Effector memory CD4-positive, alpha-beta T cell (primary cell): ENCODE data around the gene CNGA3.
"Not testable (repeated sequence)": the region's sequence is repeated elsewhere in the genome, so short reads cannot be mapped to it uniquely, and the experiment has no call there.

Experiments used
- DNase-seq, 3 donors: peaks; one replicate each; pipeline ENCODE4 v3.0.0-alpha.2; 2020
- H3K27ac ChIP-seq: 2 replicates; pipeline ENCODE4 v1.7.0; 2013; ENCODE audit warnings: mild to moderate bottlenecking, low read length, moderate library complexity; ENCODE audit not compliant: insufficient read depth, poor library complexity, severe bottlenecking
- H3K27me3 ChIP-seq: replicated peaks from 2 replicates; pipeline ENCODE4 v1.7.0; 2013; ENCODE audit warnings: mild to moderate bottlenecking, low read length; ENCODE audit not compliant: insufficient read depth, control insufficient read depth, poor library complexity, severe bottlenecking
- H3K36me3 ChIP-seq: 2 replicates; pipeline ENCODE4 v1.7.0; 2013; ENCODE audit warnings: mild to moderate bottlenecking, low read length, moderate library complexity; ENCODE audit not compliant: control insufficient read depth, insufficient read depth
- H3K4me1 ChIP-seq: 2 replicates; pipeline ENCODE4 v1.7.0; 2013; ENCODE audit warnings: low read length, mild to moderate bottlenecking; ENCODE audit not compliant: control insufficient read depth, insufficient read depth, poor library complexity, severe bottlenecking
- H3K4me3 ChIP-seq: 2 replicates; pipeline ENCODE4 v1.7.0; 2013; ENCODE audit warnings: low read length, low read depth, mild to moderate bottlenecking; ENCODE audit not compliant: insufficient read depth, poor library complexity, severe bottlenecking
- H3K9me3 ChIP-seq: 2 replicates; pipeline ENCODE4 v1.7.0; 2013; ENCODE audit warnings: mild to moderate bottlenecking, low read length, moderate library complexity; ENCODE audit not compliant: control insufficient read depth

Gene CNGA3

DNA sequence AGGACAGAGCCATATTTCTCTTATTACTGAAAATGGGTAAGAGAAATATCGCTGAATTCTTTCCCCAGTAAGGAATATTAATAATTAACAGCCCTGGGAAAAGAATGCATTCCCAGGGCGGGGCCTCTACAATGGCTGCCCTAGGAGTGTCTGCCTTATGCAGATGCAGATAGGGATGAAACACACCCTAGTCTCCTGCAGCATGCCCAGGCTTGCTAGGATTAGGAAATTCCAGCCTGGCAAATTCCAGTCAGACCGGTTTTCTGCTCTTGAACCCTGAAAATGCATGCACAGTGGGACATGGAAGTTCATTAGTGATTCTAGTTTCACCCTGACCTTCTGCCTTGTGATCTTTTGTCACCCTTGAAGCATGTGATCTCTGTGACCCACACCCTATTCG is 89.4 kb downstream of the CNGA3 start:
- H3K4me3 ChIP-seq, H3K36me3 ChIP-seq, H3K27ac ChIP-seq, DNase-seq, H3K9me3 ChIP-seq, H3K4me1 ChIP-seq, H3K27me3 ChIP-seq: not testable (repeated sequence)

DNA sequence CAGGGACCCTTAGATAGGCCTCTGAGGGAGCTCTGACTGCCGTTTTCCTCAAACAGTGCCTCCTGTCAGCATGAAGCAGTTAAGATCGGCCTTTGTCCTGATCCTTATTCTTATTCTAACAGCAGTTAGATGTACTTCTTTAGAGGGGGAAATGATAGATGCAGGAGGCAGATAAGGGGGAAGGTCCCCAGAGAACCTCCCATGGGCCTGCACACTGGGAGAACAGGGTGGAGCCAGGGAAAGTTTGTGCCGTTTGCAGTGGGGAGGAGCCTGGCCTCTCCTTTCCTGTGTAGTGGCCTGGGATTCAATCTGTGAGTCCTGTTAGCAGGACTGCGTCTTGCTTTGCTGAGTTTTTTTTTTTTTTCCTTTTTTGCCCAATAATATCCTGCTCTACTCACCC is 90.5 kb downstream of the CNGA3 start:
- no peaks in the 10 kb centered on the region for H3K36me3 ChIP-seq
- no peaks in the 10 kb centered on the region for H3K4me1 ChIP-seq
- H3K27me3 ChIP-seq = no peaks in the 10 kb centered on the region
- no peak overlapping the region for H3K27ac ChIP-seq
- no peaks in the 10 kb centered on the region for H3K9me3 ChIP-seq
- no peak overlapping the region for H3K4me3 ChIP-seq
- DNase-seq = no peak

DNA sequence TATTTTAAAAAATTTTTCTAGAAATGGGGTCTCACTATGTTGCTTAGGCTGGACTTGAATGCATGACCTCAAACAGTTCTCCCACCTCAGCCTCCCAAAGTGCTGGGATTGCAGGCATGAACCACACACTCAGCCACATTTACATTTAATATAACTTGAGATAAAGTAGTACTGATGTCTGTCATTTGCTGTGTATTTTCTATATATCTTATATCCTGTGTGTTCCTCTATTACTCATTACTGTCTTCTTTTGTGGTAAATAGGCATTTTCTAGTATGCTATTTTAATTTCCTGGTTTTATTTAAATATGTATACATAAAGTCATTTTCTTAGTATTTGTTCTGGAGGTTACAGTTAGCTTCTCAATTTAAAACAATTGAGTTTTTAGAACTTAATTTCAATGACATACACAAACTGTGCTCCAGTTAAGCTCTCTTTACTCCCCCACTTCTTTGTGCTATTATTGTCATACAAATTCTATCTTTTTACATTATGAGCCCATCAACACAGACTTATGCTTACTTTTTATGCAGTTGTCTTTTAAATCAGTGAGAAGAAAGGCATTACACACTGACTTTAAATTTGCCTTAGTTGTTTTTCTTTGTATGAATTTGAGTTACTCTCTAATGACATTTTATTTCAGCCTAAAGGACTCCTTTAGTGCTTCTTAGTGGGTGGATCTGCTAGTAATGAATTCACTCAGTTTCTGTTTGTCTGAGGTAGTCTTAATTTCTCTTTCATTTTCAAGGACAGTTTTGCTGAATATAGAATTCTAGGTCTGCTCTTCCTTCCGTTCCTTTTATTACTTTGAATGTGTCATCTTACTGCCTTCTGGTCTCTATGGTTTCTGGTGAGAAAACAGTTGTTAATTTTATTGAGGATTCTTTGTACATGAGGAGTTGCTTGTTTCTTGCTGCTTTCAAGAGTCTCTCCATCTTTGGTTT is 92.2 kb downstream of the CNGA3 start:
- H3K9me3 ChIP-seq = no peaks in the 10 kb centered on the region
- DNase-seq = no peak

DNA sequence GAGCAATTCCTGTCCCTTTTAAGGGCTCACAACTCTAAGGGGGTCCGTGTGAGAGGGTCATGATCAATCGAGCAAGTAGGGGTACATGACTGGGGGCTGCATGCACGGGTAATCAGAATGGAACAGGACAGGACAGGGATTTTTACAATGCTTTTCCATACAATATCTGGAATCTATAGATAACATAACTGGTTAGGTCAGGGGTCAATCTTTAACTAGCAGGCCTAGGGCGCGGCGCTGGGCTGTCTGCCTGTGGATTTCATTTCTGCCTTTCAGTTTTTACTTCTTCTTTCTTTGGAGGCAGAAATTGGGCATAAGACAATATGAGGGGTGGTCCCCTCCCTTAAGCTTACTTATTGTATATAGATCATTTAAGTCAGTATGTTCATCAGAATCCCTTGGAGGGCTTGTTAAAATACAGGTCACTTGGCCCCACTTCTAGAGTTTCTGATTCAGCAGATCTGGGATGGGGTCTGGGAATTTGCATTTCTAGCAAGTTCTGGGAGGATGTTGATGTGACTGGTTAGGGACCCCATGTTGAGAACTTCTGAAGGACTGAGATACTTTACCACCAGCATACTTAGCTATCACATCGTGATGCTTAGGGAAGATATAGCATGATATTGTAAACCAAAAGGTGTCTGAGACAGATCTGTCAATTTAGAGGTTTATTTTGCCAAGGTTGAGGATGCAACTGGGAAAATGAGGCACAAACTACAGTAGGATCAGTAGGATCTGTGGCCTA is 95.6 kb downstream of the CNGA3 start:
- Histone ChIP-seq H3K4me3 (no peak overlapping the region), H3K36me3 (no peaks in the 10 kb centered on the region), H3K27ac (no peak overlapping the region), H3K4me1 (peaks cover 6% of the 10 kb centered on the region), H3K27me3 (no peaks in the 10 kb centered on the region), H3K9me3 (no peaks in the 10 kb centered on the region)
- DNase-seq = no peak

More for the DNA sequence above, 92.2 kb downstream of the CNGA3 start:
- Histone ChIP-seq H3K4me1 (no peaks in the 10 kb centered on the region), H3K36me3 (no peaks in the 10 kb centered on the region), H3K27ac (no peak overlapping the region), H3K4me3 (no peak overlapping the region), H3K27me3 (no peaks in the 10 kb centered on the region)

DNA sequence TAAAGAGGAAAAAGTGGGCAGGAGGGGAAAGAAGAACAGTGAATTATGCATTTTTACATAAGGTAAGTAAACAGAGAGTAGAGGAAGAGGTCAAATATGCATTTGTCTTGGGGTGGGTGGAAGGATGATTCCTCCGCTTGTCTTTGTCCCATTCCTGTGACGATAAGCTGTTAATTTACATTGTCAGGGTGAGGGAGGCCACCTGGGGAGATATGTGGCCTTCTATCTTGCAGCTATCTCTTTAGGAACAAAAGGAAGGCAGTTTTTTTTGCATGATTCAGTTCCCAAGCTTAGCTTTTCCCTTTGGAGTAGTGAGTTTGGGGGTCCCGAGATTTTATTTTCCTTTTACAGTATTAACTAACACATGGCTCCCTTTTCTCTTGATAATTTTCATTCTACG is 96.2 kb downstream of the CNGA3 start:
- H3K4me1 ChIP-seq = peaks cover 12% of the 10 kb centered on the region

DNA sequence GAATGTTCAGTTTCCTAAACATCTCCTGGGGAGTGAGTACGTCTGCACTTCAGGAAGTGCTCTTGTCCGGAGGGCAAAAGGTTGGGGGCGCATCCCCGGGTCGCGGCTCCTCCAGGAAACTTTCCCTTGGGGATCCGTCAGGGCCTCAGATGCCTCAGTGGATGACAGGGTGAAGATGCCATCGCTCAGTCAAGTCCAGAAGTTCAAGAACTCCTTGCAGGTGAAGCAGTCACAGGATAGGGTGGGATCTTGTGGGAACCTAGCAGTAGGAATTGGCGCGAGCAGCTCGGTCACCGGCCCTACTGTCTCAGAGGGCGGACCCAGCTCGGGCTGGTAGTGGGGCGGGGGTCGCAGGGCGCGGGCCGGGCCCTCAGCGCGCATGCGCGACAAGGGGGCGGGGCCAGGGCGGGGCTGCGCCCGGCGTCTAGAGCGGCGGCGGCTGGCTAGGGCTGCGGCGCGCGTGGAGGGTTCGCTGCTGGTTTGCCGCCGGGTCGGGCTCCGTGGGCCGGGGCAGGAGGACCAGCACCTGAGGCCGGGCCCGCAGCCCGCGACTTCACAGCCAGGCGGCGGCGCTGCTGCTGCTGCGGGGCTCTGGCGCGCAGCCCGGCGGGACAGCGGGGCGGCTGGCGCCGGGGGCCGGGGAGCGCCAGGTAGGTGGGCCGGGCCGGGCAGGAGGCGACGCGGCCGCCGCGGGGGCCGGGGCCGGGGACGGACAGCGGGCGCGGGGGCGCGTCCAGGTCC is 98.3 kb downstream of the CNGA3 start, which contains the start of gene INPP4A:
Gene INPP4A, plus strand, starts transcription at position 423 of the 741 bp plus-strand sequence. CDS start 75,191 bp downstream, outside the sequence.
- peaks cover 25% of the 10 kb centered on the region for H3K4me1 ChIP-seq
- H3K36me3 ChIP-seq = no peaks in the 10 kb centered on the region
- H3K27ac ChIP-seq = peak within 1 kb of the TSS; percentile 79
- peak within 1 kb of the TSS; percentile 90 for H3K4me3 ChIP-seq
- peak; percentile 69 to 74 (median 70) for DNase-seq
- no peaks in the 10 kb centered on the region for H3K27me3 ChIP-seq
- no peaks in the 10 kb centered on the region for H3K9me3 ChIP-seq

More for the DNA sequence above, 96.2 kb downstream of the CNGA3 start:
- DNase-seq = no peak
- H3K36me3 ChIP-seq = no peaks in the 10 kb centered on the region
- H3K27ac ChIP-seq = no peak overlapping the region
- no peaks in the 10 kb centered on the region for H3K27me3 ChIP-seq
- H3K4me3 ChIP-seq = no peak overlapping the region
- H3K9me3 ChIP-seq = no peaks in the 10 kb centered on the region

DNA sequence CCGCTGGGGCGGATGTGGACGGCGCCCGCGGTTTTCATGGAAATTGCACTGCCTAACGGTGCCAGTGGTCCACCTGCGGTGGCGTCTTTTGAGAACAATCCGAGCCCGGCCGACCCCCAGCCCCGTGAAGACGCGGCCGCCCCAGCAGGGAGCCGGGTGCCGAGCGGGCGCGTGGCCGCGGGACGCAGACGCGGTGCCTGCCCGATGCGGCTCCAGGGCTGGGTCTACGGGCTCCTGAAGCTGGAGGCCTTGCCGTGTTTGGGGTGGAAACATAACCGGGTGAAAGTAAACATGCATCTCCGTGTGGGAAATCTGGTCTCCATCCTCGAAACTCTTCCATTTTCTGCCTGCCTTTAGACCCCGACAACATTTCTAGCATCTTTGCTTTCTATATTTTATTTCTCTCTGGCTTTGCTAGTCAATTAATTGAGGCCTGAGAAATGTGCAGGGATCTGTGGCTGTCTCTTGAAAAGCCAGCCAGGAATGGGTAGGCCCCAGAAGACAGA is 99.0 kb downstream of the CNGA3 start:
- no peaks in the 10 kb centered on the region for H3K9me3 ChIP-seq
- no peak for DNase-seq

DNA sequence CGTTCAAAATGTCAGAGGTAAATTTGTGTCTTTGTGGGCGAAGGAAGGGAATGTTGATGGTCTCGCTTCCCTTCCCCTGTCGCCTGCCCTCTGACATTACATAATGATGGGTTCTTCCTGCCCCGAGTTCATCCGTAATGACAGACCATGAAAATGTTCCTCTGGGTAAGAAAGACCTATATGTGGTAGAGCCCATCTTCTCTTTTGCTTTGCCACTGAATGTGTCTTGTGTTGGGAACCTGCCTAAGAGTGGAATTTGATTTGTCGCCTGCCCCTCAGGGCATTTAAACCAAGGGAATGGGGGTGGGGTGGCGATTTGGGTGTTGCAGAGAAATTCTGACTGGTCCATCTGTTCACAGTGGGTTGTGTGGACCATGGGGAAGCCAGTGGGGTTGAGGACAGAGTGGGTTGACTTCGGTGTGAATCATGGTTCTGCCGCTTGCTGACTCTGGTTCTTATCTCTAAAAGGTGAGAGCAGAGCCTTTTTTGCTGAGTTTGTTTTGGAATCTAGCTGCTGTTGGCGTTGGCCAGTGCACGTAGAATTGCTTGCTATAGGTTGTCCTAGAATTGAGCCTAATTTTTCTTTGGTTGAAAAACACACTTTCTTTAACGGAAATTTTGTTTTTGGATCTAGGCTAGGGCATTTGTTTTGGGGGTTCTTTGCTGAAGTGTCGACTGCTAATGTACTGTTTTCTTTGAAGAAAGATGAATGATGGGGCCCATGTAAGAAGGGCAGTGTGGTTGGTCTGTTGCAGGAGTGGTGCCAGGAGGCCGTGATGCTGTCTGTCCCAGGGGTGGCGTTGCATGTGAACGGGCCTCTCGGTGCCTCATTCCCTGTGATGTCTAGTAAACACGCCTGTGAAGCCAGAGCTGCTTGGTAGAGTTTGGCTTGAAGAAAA is 99.7 kb downstream of the CNGA3 start:
- peak overlapping the region; percentile 79 for H3K27ac ChIP-seq
- H3K4me1 ChIP-seq = peaks cover 38% of the 10 kb centered on the region
- DNase-seq = no peak

More for the DNA sequence above, 99.0 kb downstream of the CNGA3 start:
- H3K27ac ChIP-seq = peak overlapping the region; percentile 79
- no peaks in the 10 kb centered on the region for H3K36me3 ChIP-seq
- H3K4me1 ChIP-seq = peaks cover 31% of the 10 kb centered on the region
- H3K4me3 ChIP-seq = peak overlapping the region; percentile 90
- no peaks in the 10 kb centered on the region for H3K27me3 ChIP-seq

DNA sequence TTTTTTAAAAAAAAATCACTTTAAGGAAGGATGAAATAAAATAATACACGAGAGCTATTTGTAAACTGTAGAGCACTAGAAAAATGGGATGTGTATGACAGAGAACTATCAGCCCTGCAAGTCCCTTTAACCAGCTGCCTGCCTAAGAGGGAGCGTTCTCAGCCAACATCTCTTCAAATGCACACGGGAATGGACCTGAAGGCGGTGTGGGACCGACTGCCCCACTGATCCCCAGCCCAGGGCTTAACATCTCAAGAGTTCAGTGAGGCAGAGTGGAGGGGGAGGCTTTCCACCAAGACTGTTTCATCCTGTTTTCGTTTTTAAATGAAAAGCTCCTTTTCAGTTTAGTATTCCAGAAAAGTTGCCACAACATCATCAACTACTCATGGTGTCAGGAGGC is 100.6 kb downstream of the CNGA3 start:
- H3K36me3 ChIP-seq = no peaks in the 10 kb centered on the region
- peak overlapping the region; percentile 90 for H3K4me3 ChIP-seq
- peaks cover 47% of the 10 kb centered on the region for H3K4me1 ChIP-seq
- no peaks in the 10 kb centered on the region for H3K9me3 ChIP-seq
- no peaks in the 10 kb centered on the region for H3K27me3 ChIP-seq
- no peak for DNase-seq
- peak overlapping the region; percentile 79 for H3K27ac ChIP-seq

More for the DNA sequence above, 99.7 kb downstream of the CNGA3 start:
- H3K27me3 ChIP-seq = no peaks in the 10 kb centered on the region
- no peaks in the 10 kb centered on the region for H3K9me3 ChIP-seq
- peak overlapping the region; percentile 90 for H3K4me3 ChIP-seq
- H3K36me3 ChIP-seq = no peaks in the 10 kb centered on the region
